K562 (cell line): Measurements from ENCODE around the gene TENM4. TPM values are rescaled to one million over a fixed set of nuclear protein-coding genes. Genes with fewer than 3 reads are reported as not detected.

Source experiments
- ATAC-seq: fragments of 200-7000 bp; cut with Tn5 transposase; 3 replicates; pipeline ENCODE4 v1.9.1; 2020; ENCODE audit warnings: moderate library complexity
- BruUV-seq: library from RNA; stranded (reverse); fragments of 400-500 nt; replicated peaks from 2 replicates; lab custom pipeline; 2021; lab: Mats Ljungman, UMichigan
- CTCF ChIA-PET: fragments of 300-600 bp; formaldehyde crosslinking; extraction: SDS; loops from one replicate; lab custom pipeline; 2021; ENCODE audit warnings: low intra/inter-chr PET ratio; lab: Yijun Ruan, JAX
- POLR2A ChIA-PET: fragments of 300-600, 350-650 bp; sonication (Branson Sonifier 250); formaldehyde crosslinking; extraction: SDS; loops from one replicate; lab custom pipeline; 2021; ENCODE audit warnings: antibody characterized with exemption, inconsistent platforms; lab: Yijun Ruan, JAX
- DNase-seq, 4 experiments: peaks; one replicate each; pipeline versions ENCODE4 v3.0.0 to v3.0.0-alpha.2; 2011 to 2018; ENCODE audit warnings: low spot score in 3 of 4, mixed read lengths in 3 of 4; ENCODE audit errors: extremely low read depth in 1 of 4
- FAIRE-seq: peaks from 2 replicates; lab custom pipeline; 2011; peaks lifted over from hg19 to GRCh38; lab: Jason Lieb, UNC
- H2AFZ ChIP-seq: 2 replicates; pipeline ENCODE4 v1.6.0; 2011; ENCODE audit warnings: low read depth, low read length, control low read depth, inconsistent platforms
- H3K27ac ChIP-seq: fragments of 200-600 bp; 3 replicates; pipeline ENCODE4 v1.8.0; 2011; ENCODE audit warnings: low read depth, mild to moderate bottlenecking, control low read depth, inconsistent platforms, low read length, moderate library complexity, mixed read lengths; ENCODE audit errors: extremely low read depth
- H3K27me3 ChIP-seq, 2 experiments: fragments of 300-600 bp in 1 of 2; 2 replicates in 1 of 2; 3 replicates in 1 of 2; pipeline versions ENCODE4 v1.6.0 to v1.8.0; 2011; ENCODE audit warnings: inconsistent platforms in 2 of 2, low read length in 2 of 2, mild to moderate bottlenecking in 1 of 2, mixed read lengths in 1 of 2, moderate library complexity in 1 of 2; ENCODE audit not compliant: control insufficient read depth in 2 of 2, insufficient read depth in 2 of 2
- H3K36me3 ChIP-seq: fragments of 300-600 bp; 3 replicates; pipeline ENCODE4 v1.8.0; 2011; ENCODE audit warnings: mild to moderate bottlenecking, low read length, inconsistent platforms; ENCODE audit not compliant: control insufficient read depth, insufficient read depth
- H3K4me1 ChIP-seq, 2 experiments: fragments of 200-600 bp in 1 of 2; replicated peaks in 1 of 2; 2 replicates in 1 of 2; 3 replicates in 1 of 2; pipeline versions ENCODE4 v1.5.1 to v1.8.0; 2011; ENCODE audit warnings: inconsistent platforms in 2 of 2, low read length in 2 of 2, mild to moderate bottlenecking in 1 of 2, mixed read lengths in 1 of 2, moderate library complexity in 1 of 2; ENCODE audit not compliant: control insufficient read depth in 2 of 2, insufficient read depth in 2 of 2
- H3K4me2 ChIP-seq: 2 replicates; pipeline ENCODE4 v1.6.1; 2011; ENCODE audit warnings: low read length, control low read depth, inconsistent platforms, mixed read lengths; ENCODE audit not compliant: insufficient read depth
- H3K4me3 ChIP-seq: fragments of 200-600 bp; sonication (generic), shearing (Covaris generic); 2 replicates; pipeline ENCODE4 v1.5.1; 2016; ENCODE audit warnings: control low read depth, inconsistent platforms
- H3K79me2 ChIP-seq: fragments of 200-600 bp; 3 replicates; pipeline ENCODE4 v1.8.0; 2011; ENCODE audit warnings: low read length, inconsistent platforms; ENCODE audit not compliant: control insufficient read depth, insufficient read depth
- H3K9ac ChIP-seq, 2 experiments: 2 replicates each; pipeline versions ENCODE4 v1.6.0 to v1.6.1; 2011; ENCODE audit warnings: low read depth in 2 of 2, low read length in 2 of 2, control low read depth in 1 of 2, inconsistent platforms in 1 of 2, mild to moderate bottlenecking in 1 of 2, mixed read lengths in 1 of 2; ENCODE audit not compliant: insufficient read depth in 1 of 2
- H3K9me1 ChIP-seq: one replicate; pipeline ENCODE4 v1.6.0; 2011; ENCODE audit warnings: inconsistent platforms, mild to moderate bottlenecking, low read length, moderate library complexity; ENCODE audit not compliant: control insufficient read depth, insufficient read depth
- H3K9me3 ChIP-seq: replicated peaks from 2 replicates; pipeline ENCODE4 v1.5.1; 2011; ENCODE audit warnings: low read depth, low read length, inconsistent platforms; ENCODE audit not compliant: control insufficient read depth, insufficient read depth
- H4K20me1 ChIP-seq: replicated peaks from 2 replicates; pipeline ENCODE4 v1.6.1; 2011; ENCODE audit warnings: low read length, inconsistent platforms, mixed read lengths; ENCODE audit not compliant: control insufficient read depth, insufficient read depth
- CREBBP ChIP-seq: IDR thresholded peaks from one replicate; pipeline ENCODE4 v1.6.1; 2012; ENCODE audit warnings: low read depth, mild to moderate bottlenecking, control low read depth, inconsistent platforms, low read length
- CTBP1 ChIP-seq: fragments of 450-650 bp; IDR thresholded peaks from 2 replicates; pipeline ENCODE4 v1.6.1; 2016; ENCODE audit warnings: borderline replicate concordance
- GATA2 ChIP-seq: sonication (generic); formaldehyde crosslinking; IDR thresholded peaks from 2 replicates; pipeline ENCODE4 v1.4.0; 2020; ENCODE audit warnings: mild to moderate bottlenecking, missing genetic modification reagents
- GATAD2A ChIP-seq: fragments of 450-650 bp; IDR thresholded peaks from 2 replicates; pipeline ENCODE4 v1.6.1; 2017
- GTF2E2 ChIP-seq: fragments of 200-800 bp; sonication (Bioruptor generic); IDR thresholded peaks from 2 replicates; pipeline ENCODE4 v1.6.1; 2016; ENCODE audit warnings: missing genetic modification characterization, missing compliant biosample characterization
- HDGF ChIP-seq: fragments of 450-650 bp; IDR thresholded peaks from 2 replicates; pipeline ENCODE4 v1.6.1; 2016
- HMG20A ChIP-seq: fragments of 450-650 bp; formaldehyde crosslinking; conservative IDR thresholded peaks from 2 replicates; pipeline ENCODE4 v1.4.0; 2020; ENCODE audit warnings: mild to moderate bottlenecking, mixed read lengths
- HMGN3 ChIP-seq: IDR thresholded peaks from 2 replicates; pipeline ENCODE4 v1.6.1; 2011; ENCODE audit warnings: borderline replicate concordance, low read depth, mild to moderate bottlenecking, mixed read lengths, low read length; ENCODE audit not compliant: insufficient read length; ENCODE audit errors: extremely low read depth
- MCM5 ChIP-seq: fragments of 450-650 bp; IDR thresholded peaks from 2 replicates; pipeline ENCODE4 v1.6.1; 2016; ENCODE audit warnings: low read depth
- SAFB ChIP-seq: fragments of 200-400 bp; formaldehyde crosslinking; IDR thresholded peaks from 2 replicates; pipeline ENCODE4 v1.6.1; 2017; ENCODE audit warnings: low read depth, low read length, borderline replicate concordance
- SNAPC5 ChIP-seq: fragments of 250-450 bp; sonication (Bioruptor Pico); IDR thresholded peaks from 2 replicates; pipeline ENCODE4 v1.8.0; 2021; ENCODE audit warnings: moderate library complexity, mild to moderate bottlenecking, inconsistent platforms
- ZFP36 ChIP-seq: fragments of 150-350 bp; IDR thresholded peaks from 2 replicates; pipeline ENCODE4 v1.6.1; 2018; ENCODE audit warnings: low read length, low read depth; ENCODE audit not compliant: partially characterized antibody
- ZNF316 ChIP-seq: fragments of 450-650 bp; IDR thresholded peaks from 2 replicates; pipeline ENCODE4 v1.6.1; 2016
- ZNF740 ChIP-seq, 3 experiments: fragments of 200-800 bp in 1 of 3; sonication (Bioruptor generic) in 1 of 3; sonication (generic) in 1 of 3; formaldehyde crosslinking in 1 of 3; IDR thresholded peaks; 2 replicates each; pipeline versions ENCODE4 v1.6.1 to v1.8.0; 2016 to 2022; ENCODE audit warnings: mild to moderate bottlenecking in 2 of 3, missing compliant biosample characterization in 2 of 3, missing genetic modification characterization in 2 of 3, missing genetic modification reagents in 1 of 3
- WGBS: fragments of 100-300 bp; shearing (Covaris generic); methylation state at CpG from one replicate; pipeline ENCODE4 v1.1.6; 2016; ENCODE audit warnings: low coverage, mixed read lengths; ENCODE audit not compliant: insufficient coverage; ENCODE audit errors: missing lambda C conversion rate; 5-methylcytosine and 5-hydroxymethylcytosine counted together
- in situ Hi-C: fragments of 300-500 bp; cut with MboI; formaldehyde crosslinking; loops from 4 replicates; pipeline ENCODE4 v1.15.0; 2018; ENCODE audit warnings: inconsistent platforms, mixed read lengths
- intact Hi-C: fragments of 100-400 bp; cut with micrococcal nuclease; formaldehyde crosslinking; loops from 2 replicates; pipeline ENCODE4 v1.14.2; 2022
- polyA plus RNA-seq, 8 experiments: library from polyadenylated mRNA; depleted of rRNA in 4 of 8; stranded (reverse) in 5 of 8; unstranded in 3 of 8; fragments of >200 nt; fragmentation: Nextera tagmentation in 2 of 8; fragmentation: Illumina TruSeq in 1 of 8; extraction: Ambion mirVana in 2 of 8; extraction: Trizol in 1 of 8; gene quantifications; 2 replicates each; pipeline versions ENCODE4 v1.2.1 to v1.2.3, GENCODE V29; 2011 to 2014; ENCODE audit warnings: inconsistent platforms in 1 of 8, missing spikeins in 1 of 8
- total RNA-seq, 7 experiments: library from RNA; depleted of rRNA in 6 of 7; stranded (reverse); fragments of >200 nt in 6 of 7; fragmentation: Illumina TruSeq in 2 of 7; extraction: Trizol in 2 of 7; gene quantifications; 2 replicates each; pipeline versions ENCODE4 v1.2.1 to v1.2.3, GENCODE V29; 2011 to 2021; ENCODE audit warnings: low replicate concordance in 1 of 7
- TF ChIP-seq, protein P1 (sequence below): fragments of 450-650 bp; IDR thresholded peaks from 2 replicates; pipeline ENCODE4 v1.6.1; 2016; ENCODE audit warnings: low read depth, mild to moderate bottlenecking, moderate library complexity
- TF ChIP-seq, protein P2 (sequence below): fragments of 450-650 bp; IDR thresholded peaks from 2 replicates; pipeline ENCODE4 v1.6.1; 2017; ENCODE audit warnings: antibody characterized with exemption

TENM4 gene
- total and polyA plus RNA-seq, 9 of the 15 experiments (the other 6 are each of a cell fraction or from before 2014, with no cell fraction given) = 0.16 TPM; not detected in 8

- 0% methylated on average over 10 of the region's 11 CpGs for WGBS
- Histone ChIP-seq H3K9me3 (no peaks in the 10 kb centered on the region), H3K9ac (no peak overlapping the region), H3K27ac (no peak overlapping the region), H3K4me3 (no peak overlapping the region), H3K79me2 (no peaks in the 10 kb centered on the region), H3K9me1 (no peaks in the 10 kb centered on the region), H2AFZ (no peak overlapping the region), H3K27me3 (peaks cover 0 to 38% of the 10 kb centered on the region in 2 experiments; a peak in 3 of 5 replicates), H4K20me1 (no peaks in the 10 kb centered on the region), H3K36me3 (no peaks in the 10 kb centered on the region), H3K4me1 (no peaks in the 10 kb centered on the region), H3K4me2 (no peak overlapping the region)
- DNase-seq (no peak), ATAC-seq (no peak), FAIRE-seq (no peak)
- BruUV-seq = no TSS peak
- ChIA-PET CTCF (interaction anchor here (0.6 kb wide), 1 partner anchor 589 kb away, joined by 3 read pairs; no protein-coding TSS in a partner anchor), POLR2A (no interaction called here)
- intact Hi-C loops (no loop called here), in situ Hi-C loops (loop anchor here (10.0 kb wide), 1 partner anchor 1503 kb away; no protein-coding TSS in a partner anchor)
- TF ChIP-seq CTBP1 (no peak), HMG20A (CRISPR knock-in tag) (no peak), SNAPC5 (no peak), HDGF (no peak), HMGN3 (no peak), GATA2 (CRISPR knock-in tag) (no peak), CREBBP (no peak), SAFB (no peak), GATAD2A (no peak), GTF2E2 (tag) (no peak), ZNF316 (no peak), MCM5 (no peak), ZFP36 (no peak), ZNF740 (CRISPR knock-in tag; IDR thresholded peaks at IDR 0.05) (no peak), ZNF740 (tag; IDR thresholded peaks at IDR 0.05) (no peak)
- TF ChIP-seq, protein P1, sequence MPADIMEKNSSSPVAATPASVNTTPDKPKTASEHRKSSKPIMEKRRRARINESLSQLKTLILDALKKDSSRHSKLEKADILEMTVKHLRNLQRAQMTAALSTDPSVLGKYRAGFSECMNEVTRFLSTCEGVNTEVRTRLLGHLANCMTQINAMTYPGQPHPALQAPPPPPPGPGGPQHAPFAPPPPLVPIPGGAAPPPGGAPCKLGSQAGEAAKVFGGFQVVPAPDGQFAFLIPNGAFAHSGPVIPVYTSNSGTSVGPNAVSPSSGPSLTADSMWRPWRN = no peak
- TF ChIP-seq, protein P2, sequence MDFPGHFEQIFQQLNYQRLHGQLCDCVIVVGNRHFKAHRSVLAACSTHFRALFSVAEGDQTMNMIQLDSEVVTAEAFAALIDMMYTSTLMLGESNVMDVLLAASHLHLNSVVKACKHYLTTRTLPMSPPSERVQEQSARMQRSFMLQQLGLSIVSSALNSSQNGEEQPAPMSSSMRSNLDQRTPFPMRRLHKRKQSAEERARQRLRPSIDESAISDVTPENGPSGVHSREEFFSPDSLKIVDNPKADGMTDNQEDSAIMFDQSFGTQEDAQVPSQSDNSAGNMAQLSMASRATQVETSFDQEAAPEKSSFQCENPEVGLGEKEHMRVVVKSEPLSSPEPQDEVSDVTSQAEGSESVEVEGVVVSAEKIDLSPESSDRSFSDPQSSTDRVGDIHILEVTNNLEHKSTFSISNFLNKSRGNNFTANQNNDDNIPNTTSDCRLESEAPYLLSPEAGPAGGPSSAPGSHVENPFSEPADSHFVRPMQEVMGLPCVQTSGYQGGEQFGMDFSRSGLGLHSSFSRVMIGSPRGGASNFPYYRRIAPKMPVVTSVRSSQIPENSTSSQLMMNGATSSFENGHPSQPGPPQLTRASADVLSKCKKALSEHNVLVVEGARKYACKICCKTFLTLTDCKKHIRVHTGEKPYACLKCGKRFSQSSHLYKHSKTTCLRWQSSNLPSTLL = no peak
These were observed 788.6 kb downstream of the TENM4 start for GRCh38 chr11:78651923-78652842.
